Small intestine (tissue), 7 donors: ENCODE results near the gene RCC1. TPM values are rescaled to one million over a fixed set of nuclear protein-coding genes. Genes with fewer than 3 reads are reported as not detected.
A peak's percentile ranks its signal among the peaks of the same experiment; 100 is the strongest.
"Not testable (repeated sequence)": the region's sequence is repeated elsewhere in the genome, so short reads cannot be mapped to it uniquely, and the experiment has no call there.

Source experiments
- DNase-seq, 2 donors: peaks; one replicate each; pipeline versions ENCODE4 v3.0.0 to v3.0.0-alpha.2; 2013
- FAIRE-seq: peaks from 2 replicates; lab custom pipeline; 2012; peaks lifted over from hg19 to GRCh38; lab: Jason Lieb, UNC
- H3K27ac ChIP-seq, 3 donors: one replicate each; pipeline ENCODE4 v1.5.1; 2013; ENCODE audit warnings: low read length in 2 of 3, mild to moderate bottlenecking in 2 of 3, control low read depth in 1 of 3, inconsistent platforms in 1 of 3, low read depth in 1 of 3, moderate library complexity in 1 of 3
- H3K27me3 ChIP-seq, 3 donors: one replicate each; pipeline ENCODE4 v1.6.1; 2013; ENCODE audit warnings: low read length in 3 of 3, inconsistent platforms in 1 of 3; ENCODE audit not compliant: control insufficient read depth in 3 of 3, insufficient read depth in 3 of 3
- H3K36me3 ChIP-seq, 3 donors: one replicate each; pipeline ENCODE4 v1.6.1; 2013; ENCODE audit warnings: low read length in 3 of 3, inconsistent platforms in 1 of 3, low read depth in 1 of 3, mild to moderate bottlenecking in 1 of 3, moderate library complexity in 1 of 3; ENCODE audit not compliant: control insufficient read depth in 3 of 3, insufficient read depth in 2 of 3
- H3K4me1 ChIP-seq, 3 donors: one replicate each; pipeline ENCODE4 v1.6.1; 2013; ENCODE audit warnings: low read length in 2 of 3, inconsistent platforms in 1 of 3, low read depth in 1 of 3, mild to moderate bottlenecking in 1 of 3, moderate library complexity in 1 of 3; ENCODE audit not compliant: control insufficient read depth in 3 of 3, insufficient read depth in 2 of 3
- H3K4me3 ChIP-seq, 3 donors: one replicate each; pipeline ENCODE4 v1.5.1; 2013; ENCODE audit warnings: low read length in 3 of 3, control low read depth in 1 of 3, inconsistent platforms in 1 of 3, low read depth in 1 of 3, mild to moderate bottlenecking in 1 of 3, moderate library complexity in 1 of 3
- H3K9me3 ChIP-seq, 2 donors: one replicate each; pipeline ENCODE4 v1.6.1; 2013; ENCODE audit warnings: low read depth in 1 of 2, low read length in 1 of 2; ENCODE audit not compliant: control insufficient read depth in 2 of 2, insufficient read depth in 1 of 2
- WGBS, 3 donors: extraction: QIAGEN DNeasy Blood & Tissue Kit; methylation state at CpG; one replicate each; pipeline ENCODE4 v1.1.7; 2013; 5-methylcytosine and 5-hydroxymethylcytosine counted together
- polyA plus RNA-seq, 4 donors: library from polyadenylated mRNA; stranded (reverse) in 3 of 4; unstranded in 1 of 4; fragments of 200-250 nt in 3 of 4; fragments of 120-200 nt in 1 of 4; gene quantifications; one replicate each; pipeline versions ENCODE4 v1.2.1 to v1.2.3, GENCODE V29; 2013
- donor health status: healthy with polysubstance abuse.
- donor health status: control.
- donor health status: control.
- donor health status: Bipolar disorder and iron deficiency.
- donor health status: healthy.

Gene RCC1
- polyA plus RNA-seq, 4 donors: 31.1 to 69.5 (median 36.6) TPM

DNA sequence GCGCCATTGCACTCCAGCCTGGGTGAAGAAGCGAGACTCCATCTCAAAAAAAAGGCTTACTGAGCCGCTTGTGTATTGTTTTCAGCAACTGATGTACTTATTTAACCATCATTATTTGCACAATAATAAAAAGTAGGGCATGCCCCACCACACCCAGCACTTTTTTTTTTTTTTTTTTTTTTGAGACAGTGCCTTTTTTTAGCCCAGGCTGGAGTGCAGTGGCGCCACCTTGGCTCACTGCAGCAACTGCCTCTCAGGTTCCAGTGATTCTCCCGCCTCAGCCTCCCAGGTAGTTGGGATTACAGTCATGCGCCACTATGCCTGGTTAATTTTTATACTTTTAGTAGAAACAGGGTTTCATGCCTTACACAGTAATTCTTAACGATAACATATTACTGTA lies 34.8 kb downstream of the RCC1 start:
- FAIRE-seq (no peak), DNase-seq (no peak)
- H3K4me3 ChIP-seq: no peak overlapping the region
- no peaks in the 10 kb centered on the region for H3K4me1 ChIP-seq
- 72 to 85% (median 83%) methylated on average over 7 of the region's 7 CpGs for WGBS, 3 donors
- H3K36me3 ChIP-seq: peaks cover 6 to 33% (median 6%) of the 10 kb centered on the region in 3 donors
- no peaks in the 10 kb centered on the region for H3K9me3 ChIP-seq
- H3K27ac ChIP-seq: no peak overlapping the region
- H3K27me3 ChIP-seq: no peaks in the 10 kb centered on the region

DNA sequence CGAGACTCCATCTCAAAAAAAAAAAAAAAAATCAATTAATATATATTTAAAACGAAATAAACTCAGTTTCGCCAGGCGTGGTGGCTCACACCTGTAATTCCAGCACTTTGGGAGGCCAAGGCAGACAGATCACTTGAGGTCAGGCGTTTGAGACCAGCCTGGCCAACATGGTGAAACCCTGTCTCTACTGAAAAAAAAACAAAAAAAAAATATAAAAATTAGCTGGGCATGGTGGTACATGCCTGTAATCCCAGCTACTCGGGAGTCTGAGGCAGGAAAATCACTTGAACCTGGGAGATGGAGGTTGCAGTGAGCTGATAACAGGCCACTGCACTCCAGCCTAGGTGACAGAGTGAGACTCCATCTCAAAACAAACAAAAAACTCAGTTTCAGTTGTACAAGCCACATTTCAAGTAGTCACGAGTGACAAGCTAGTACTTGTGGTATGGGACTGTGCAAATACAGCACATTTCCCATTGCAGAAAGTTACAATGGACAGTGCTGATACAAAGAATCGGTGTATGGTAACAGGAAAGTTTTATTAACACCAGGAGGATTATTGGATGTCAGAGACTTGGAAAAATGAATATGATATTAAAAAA lies 35.7 kb downstream of the RCC1 start:
- H3K27me3 ChIP-seq, H3K27ac ChIP-seq, H3K4me1 ChIP-seq, DNase-seq, FAIRE-seq, H3K9me3 ChIP-seq, H3K4me3 ChIP-seq: not testable (repeated sequence)
- peaks cover 3 to 24% (median 6%) of the 10 kb centered on the region in 3 donors for H3K36me3 ChIP-seq
- WGBS, 3 donors: 77 to 86% (median 79%) methylated on average over 8 of the region's 8 CpGs

DNA sequence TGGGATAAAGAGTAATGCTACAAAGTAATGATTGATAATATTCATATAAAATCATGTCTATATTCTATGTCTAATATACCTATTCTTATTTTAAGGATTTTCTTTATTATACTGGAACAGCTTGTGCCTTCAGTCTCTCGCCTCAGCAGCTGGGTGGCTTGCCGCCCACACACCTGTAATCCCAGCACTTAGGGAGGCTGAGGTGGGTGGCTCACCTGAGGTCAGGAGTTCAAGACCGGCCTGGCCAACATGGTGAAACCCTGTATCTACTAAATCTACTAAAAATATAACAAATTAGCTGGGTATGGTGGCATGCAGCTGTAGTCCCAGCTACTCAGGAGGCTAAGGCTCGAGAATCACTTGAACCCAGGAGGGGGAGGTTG lies 39.4 kb downstream of the RCC1 start:
- Histone ChIP-seq H3K4me3 (no peak overlapping the region), H3K9me3 (no peaks in the 10 kb centered on the region), H3K27me3 (no peaks in the 10 kb centered on the region), H3K36me3 (no peaks in the 10 kb centered on the region), H3K27ac (no peak overlapping the region), H3K4me1 (no peaks in the 10 kb centered on the region)
- 94 to 97% (median 97%) methylated on average over 4 of the region's 4 CpGs for WGBS, 3 donors
- FAIRE-seq: no peak
- DNase-seq: no peak

DNA sequence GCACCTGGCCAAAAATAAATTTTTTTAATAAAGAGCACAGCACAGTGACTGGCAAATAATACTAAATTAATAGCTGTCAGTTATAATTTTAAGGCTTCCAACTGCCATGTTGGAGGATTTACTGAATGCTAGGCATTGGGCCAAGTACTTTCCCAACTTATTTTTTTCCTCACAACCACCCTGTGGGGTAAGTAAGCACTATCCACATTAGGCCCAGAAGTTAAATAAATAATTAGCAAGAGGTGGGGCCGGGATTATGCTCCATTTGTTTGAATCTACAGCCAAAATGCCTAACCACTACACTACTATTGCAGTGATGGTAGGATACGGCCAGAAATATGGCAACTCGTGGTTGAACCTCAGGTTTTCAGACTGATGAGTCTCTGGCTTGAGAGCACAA lies 42.5 kb downstream of the RCC1 start:
- WGBS, 3 donors: 72 to 79% (median 78%) methylated on average over 3 of the region's 3 CpGs
- FAIRE-seq (no peak), DNase-seq (no peak)

DNA sequence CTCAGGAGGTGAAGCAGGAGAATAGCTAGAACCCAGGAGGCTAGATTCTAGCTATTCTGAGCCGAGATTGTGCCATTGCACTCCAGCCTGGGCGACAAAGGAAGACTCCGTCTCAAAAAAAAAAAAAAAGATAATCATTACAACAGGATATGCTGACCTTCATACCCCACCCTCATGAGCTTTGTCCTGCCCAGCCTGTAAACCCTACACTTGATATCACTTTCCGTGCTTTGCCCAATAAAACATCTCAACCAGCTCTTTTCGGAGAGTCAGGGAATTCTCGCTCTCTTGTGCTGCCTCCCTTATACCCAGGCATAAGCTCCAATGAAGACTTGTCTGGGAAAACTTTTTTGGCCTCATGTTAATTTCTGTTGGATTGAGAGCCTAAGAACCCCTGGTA lies 45.5 kb downstream of the RCC1 start:
- H3K4me3 ChIP-seq: no peak overlapping the region
- 51 to 73% (median 53%) methylated on average over 3 to 6 of the region's 6 CpGs for whole genome bisulfite sequencing, 3 donors
- no peak overlapping the region for H3K27ac ChIP-seq
- DNase-seq (peak; percentile 42 to 45), FAIRE-seq (no peak)
- no peaks in the 10 kb centered on the region for H3K27me3 ChIP-seq
- no peaks in the 10 kb centered on the region for H3K9me3 ChIP-seq
- peaks cover 0 to 4% (median 0%) of the 10 kb centered on the region in 3 donors for H3K36me3 ChIP-seq
- H3K4me1 ChIP-seq: peaks cover 0 to 3% (median 0%) of the 10 kb centered on the region in 3 donors

More for the DNA sequence above, 42.5 kb downstream of the RCC1 start:
- Histone ChIP-seq H3K4me1 (peaks cover 0 to 3% (median 0%) of the 10 kb centered on the region in 3 donors), H3K9me3 (no peaks in the 10 kb centered on the region), H3K27me3 (no peaks in the 10 kb centered on the region), H3K36me3 (no peaks in the 10 kb centered on the region), H3K27ac (no peak overlapping the region), H3K4me3 (no peak overlapping the region)

DNA sequence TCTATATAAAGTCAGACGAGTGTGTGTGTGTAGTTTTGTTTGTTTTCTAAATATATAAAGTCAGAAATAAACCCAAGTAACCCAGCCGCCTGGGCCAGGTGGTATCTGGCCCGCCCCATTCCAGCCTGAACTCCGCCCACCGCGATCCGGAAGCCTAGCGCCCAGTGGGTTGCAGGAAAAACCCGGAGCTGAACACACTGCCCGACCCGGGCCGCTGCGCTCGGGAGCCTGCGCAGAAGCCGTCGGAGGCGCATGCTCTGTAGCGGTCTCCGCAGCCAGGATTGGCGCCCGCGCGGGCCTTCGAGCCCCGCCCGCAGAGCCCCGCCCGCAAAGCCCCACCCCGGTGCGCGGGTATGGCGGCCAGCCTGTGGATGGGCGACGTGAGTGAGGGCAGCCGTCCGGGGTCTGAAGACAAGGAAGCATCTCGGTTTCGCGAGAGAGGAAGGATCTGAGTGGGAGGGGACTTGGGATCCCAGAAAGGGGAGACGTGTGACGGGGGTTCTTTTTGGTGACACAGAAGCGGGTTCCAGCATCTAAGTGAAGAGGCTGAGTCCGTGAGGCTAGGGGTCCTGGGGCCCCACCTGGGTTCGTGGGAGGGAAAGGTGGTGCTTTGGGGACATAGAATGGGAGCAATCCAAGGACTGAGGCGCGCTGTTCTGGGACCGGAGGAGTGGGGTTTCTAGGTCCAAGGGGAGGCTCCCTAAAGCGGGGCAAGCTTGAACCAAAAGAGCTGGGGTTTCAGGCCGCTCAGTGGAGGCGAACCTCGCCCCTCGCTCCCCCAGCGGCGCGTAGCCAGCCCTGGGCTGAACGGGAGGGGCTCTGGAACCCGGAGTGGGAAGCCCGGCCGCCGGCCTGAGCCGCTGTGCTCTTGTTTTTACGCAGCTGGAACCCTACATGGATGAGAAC lies 47.2 kb downstream of the RCC1 start, which contains the start of gene TRNAU1AP:
TSS of gene TRNAU1AP (plus strand) at position 328 of the 906 bp plus-strand sequence. CDS start at position 354, 26 bp downstream.
- no peak for FAIRE-seq
- peaks cover 0 to 3% (median 0%) of the 10 kb centered on the region in 3 donors for H3K4me1 ChIP-seq
- H3K4me3 ChIP-seq: peak within 1 kb of the TSS; percentile 64 to 97 (median 64)
- DNase-seq: peak; percentile 96 to 99
- 0 to 1% (median 1%) methylated on average over 56 to 63 of the region's 63 CpGs for WGBS, 3 donors
- H3K9me3 ChIP-seq: no peaks in the 10 kb centered on the region
- peaks cover 0 to 15% (median 2%) of the 10 kb centered on the region in 3 donors for H3K36me3 ChIP-seq
- H3K27me3 ChIP-seq: no peaks in the 10 kb centered on the region
- peak within 1 kb of the TSS; percentile 68 to 90 (median 87) for H3K27ac ChIP-seq

DNA sequence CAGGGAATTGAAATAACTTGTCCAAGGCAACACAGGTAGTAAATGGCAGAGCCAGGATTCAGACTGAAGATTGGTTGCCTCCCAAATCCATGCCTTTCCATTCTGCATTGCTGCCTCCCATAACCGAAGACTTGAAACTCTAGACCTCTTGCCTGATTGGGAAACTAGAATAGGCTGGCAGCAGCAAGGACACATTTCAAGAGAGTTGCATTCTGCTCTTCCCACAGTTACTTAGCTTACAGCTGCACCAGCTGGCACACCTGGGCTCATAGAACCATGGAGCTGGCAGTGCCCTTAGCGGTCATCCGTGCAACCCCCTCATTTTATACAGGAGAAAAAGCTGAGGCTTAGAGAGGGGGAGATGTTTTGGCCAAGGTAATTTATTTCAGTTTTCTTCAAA lies 55.0 kb downstream of the RCC1 start:
- no peaks in the 10 kb centered on the region for H3K4me1 ChIP-seq
- no peak overlapping the region for H3K4me3 ChIP-seq
- no peaks in the 10 kb centered on the region for H3K9me3 ChIP-seq
- no peaks in the 10 kb centered on the region for H3K27me3 ChIP-seq
- WGBS, 3 donors: 95 to 98% (median 95%) methylated on average over 3 of the region's 3 CpGs
- no peak overlapping the region for H3K27ac ChIP-seq
- FAIRE-seq (no peak), DNase-seq (no peak)
- H3K36me3 ChIP-seq: peaks cover 5 to 78% (median 16%) of the 10 kb centered on the region in 3 donors

DNA sequence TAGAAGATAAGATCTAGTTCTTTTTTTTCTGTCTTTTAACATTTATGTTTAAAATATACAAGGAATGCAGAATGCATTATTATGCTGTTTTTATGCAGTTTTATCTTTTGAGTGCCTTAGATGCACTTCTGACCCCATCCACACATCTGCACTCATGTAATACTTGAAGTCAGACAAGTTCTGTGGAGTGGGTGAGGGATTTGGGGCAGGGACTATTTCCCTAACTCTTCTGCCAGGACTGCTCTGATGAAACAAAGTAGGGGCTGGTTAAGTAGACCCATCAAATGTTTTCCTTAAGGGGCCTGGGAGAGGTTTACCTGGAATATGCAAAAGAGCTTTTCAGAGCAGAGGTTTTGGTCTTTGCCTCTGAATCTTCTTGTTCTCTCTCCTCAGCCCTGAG lies 58.5 kb downstream of the RCC1 start:
- Histone ChIP-seq H3K36me3 (peaks cover 8 to 73% (median 19%) of the 10 kb centered on the region in 3 donors), H3K4me1 (no peaks in the 10 kb centered on the region), H3K27me3 (no peaks in the 10 kb centered on the region), H3K27ac (no peak overlapping the region), H3K9me3 (no peaks in the 10 kb centered on the region), H3K4me3 (no peak overlapping the region)
- no peak for DNase-seq
- FAIRE-seq: no peak
